Breast epithelium (tissue), 4 donors: Measurements from ENCODE around the gene TM2D3. TPM values are rescaled to one million over a fixed set of nuclear protein-coding genes. Genes with fewer than 3 reads are reported as not detected.

Experiments used
- DNase-seq, 2 donors: peaks; one replicate each; pipeline ENCODE4 v3.0.0-alpha.2; 2019; ENCODE audit warnings: low spot score in 2 of 2
- H3K27ac ChIP-seq, 2 donors: fragments of 200-600 bp; sonication (generic) in 1 of 2; one replicate each; pipeline ENCODE4 v1.5.1; 2016 to 2019; ENCODE audit warnings: mild to moderate bottlenecking in 1 of 2
- H3K27me3 ChIP-seq, 2 donors: fragments of 200-600 bp; sonication (generic) in 1 of 2; one replicate each; pipeline versions ENCODE4 v1.5.1 to v1.6.0; 2017 to 2019; ENCODE audit warnings: control low read depth in 1 of 2, mild to moderate bottlenecking in 1 of 2
- H3K36me3 ChIP-seq: fragments of 200-600 bp; one replicate; pipeline ENCODE4 v1.5.1; 2019
- H3K4me1 ChIP-seq, 2 donors: fragments of 200-600 bp; sonication (generic); one replicate each; pipeline ENCODE4 v1.5.1; 2016 to 2019; ENCODE audit warnings: control low read depth in 1 of 2
- H3K4me3 ChIP-seq, 3 donors: fragments of 200-600 bp; sonication (generic); 1 replicate in 2 of 3; 2 replicates in 1 of 3; pipeline ENCODE4 v1.5.1; 2016 to 2019; ENCODE audit warnings: mild to moderate bottlenecking in 3 of 3, moderate library complexity in 2 of 3
- H3K9me3 ChIP-seq, 2 donors: fragments of 200-600 bp; sonication (generic) in 1 of 2; one replicate each; pipeline ENCODE4 v1.5.1; 2016 to 2019; ENCODE audit warnings: control low read depth in 1 of 2
- CTCF ChIP-seq, 3 donors: fragments of 450-650 bp; IDR thresholded peaks; one replicate each; pipeline ENCODE4 v1.5.1; 2016 to 2017; ENCODE audit warnings: antibody characterized with exemption in 3 of 3, mild to moderate bottlenecking in 3 of 3, moderate library complexity in 3 of 3
- POLR2A ChIP-seq: fragments of 450-650 bp; IDR thresholded peaks from one replicate; pipeline ENCODE4 v1.6.1; 2016; ENCODE audit warnings: antibody characterized with exemption, mild to moderate bottlenecking, moderate library complexity
- POLR2AphosphoS5 ChIP-seq, 3 donors: sonication (generic); formaldehyde crosslinking; IDR thresholded peaks; one replicate each; pipeline ENCODE4 v1.6.1; 2017; ENCODE audit warnings: antibody characterized with exemption in 3 of 3
- intact Hi-C: fragments of 100-400 bp; cut with DNase I; formaldehyde crosslinking; loops from one replicate; pipeline ENCODE4 v1.15.1; 2023; ENCODE audit warnings: low total_unique reads
- total RNA-seq, 3 donors: library from RNA; depleted of rRNA; stranded (reverse); fragments of >200 nt; gene quantifications; one replicate each; pipeline ENCODE4 v1.1.0, GENCODE V29; 2016

The TM2D3 gene
- total RNA-seq, 3 donors from 2014 or later = 40.3 to 49.8 (median 46.2) TPM

GRCh38 chr15:101646672-101647071 lies 5.5 kb downstream of the TM2D3 start:
- peaks cover 8% of the 10 kb centered on the region for H3K36me3 ChIP-seq
- TF ChIP-seq POLR2AphosphoS5 (IDR thresholded peaks at IDR 0.05) (no peak), POLR2A (no peak), CTCF (IDR thresholded peaks at IDR 0.05) (no peak)
- DNase-seq = no peak
- no peak overlapping the region for H3K4me3 ChIP-seq
- no peaks in the 10 kb centered on the region for H3K27me3 ChIP-seq
- H3K27ac ChIP-seq = no peak overlapping the region
- H3K4me1 ChIP-seq = peaks cover 0 to 15% of the 10 kb centered on the region in 2 donors
- no peaks in the 10 kb centered on the region for H3K9me3 ChIP-seq
- intact Hi-C loops = loop anchor here (10.0 kb wide), 1 partner anchor 342 kb away; no protein-coding TSS in a partner anchor

- no peaks in the 10 kb centered on the region for H3K27me3 ChIP-seq
- TF ChIP-seq POLR2AphosphoS5 (IDR thresholded peaks at IDR 0.05) = no peak
- TF ChIP-seq POLR2A = no peak
- no peak for TF ChIP-seq CTCF (IDR thresholded peaks at IDR 0.05)
- intact Hi-C loops = loop anchor here (10.0 kb wide), 1 partner anchor 338 kb away; no protein-coding TSS in a partner anchor
- peak overlapping the region; percentile 22 to 84 for H3K27ac ChIP-seq
- no peak for DNase-seq
- peaks cover 8% of the 10 kb centered on the region for H3K36me3 ChIP-seq
- H3K9me3 ChIP-seq = no peaks in the 10 kb centered on the region
- no peak overlapping the region for H3K4me3 ChIP-seq
- no peaks in the 10 kb centered on the region for H3K4me1 ChIP-seq
Measured at GRCh38 chr15:101642361-101642760, 9.8 kb downstream of the TM2D3 start.

GRCh38 chr15:101641894-101642293 lies 10.3 kb downstream of the TM2D3 start:
- no peak for DNase-seq
- Histone ChIP-seq H3K27me3 (no peaks in the 10 kb centered on the region), H3K4me3 (no peak overlapping the region), H3K36me3 (peaks cover 8% of the 10 kb centered on the region), H3K27ac (peak overlapping the region; percentile 22 to 34), H3K9me3 (no peaks in the 10 kb centered on the region), H3K4me1 (no peaks in the 10 kb centered on the region)
- intact Hi-C loops = loop anchor here (10.0 kb wide), 1 partner anchor 337 kb away; no protein-coding TSS in a partner anchor
- no peak for TF ChIP-seq CTCF (IDR thresholded peaks at IDR 0.05)
- TF ChIP-seq POLR2AphosphoS5 (IDR thresholded peaks at IDR 0.05) = no peak
- TF ChIP-seq POLR2A = no peak

GRCh38 chr15:101641129-101641764 lies 10.9 kb downstream of the TM2D3 start:
- H3K27me3 ChIP-seq = no peaks in the 10 kb centered on the region
- peaks cover 6% of the 10 kb centered on the region for H3K36me3 ChIP-seq
- no peak for TF ChIP-seq POLR2A
- peak; percentile 83 to 89 (median 88) for TF ChIP-seq CTCF (IDR thresholded peaks at IDR 0.05)
- no peak overlapping the region for H3K4me3 ChIP-seq
- peak overlapping the region; percentile 29 to 34 for H3K27ac ChIP-seq
- peak; percentile 53 to 71 for DNase-seq
- H3K4me1 ChIP-seq = no peaks in the 10 kb centered on the region
- no peaks in the 10 kb centered on the region for H3K9me3 ChIP-seq
- intact Hi-C loops = loop anchor here (10.0 kb wide), 1 partner anchor 336 kb away; no protein-coding TSS in a partner anchor

- Histone ChIP-seq H3K27me3 (no peaks in the 10 kb centered on the region), H3K4me3 (no peak overlapping the region), H3K9me3 (no peaks in the 10 kb centered on the region), H3K36me3 (no peaks in the 10 kb centered on the region), H3K27ac (no peak overlapping the region), H3K4me1 (no peaks in the 10 kb centered on the region)
- TF ChIP-seq CTCF (IDR thresholded peaks at IDR 0.05) (no peak), POLR2A (no peak), POLR2AphosphoS5 (IDR thresholded peaks at IDR 0.05) (no peak)
- intact Hi-C loops = loop anchor here (10.0 kb wide), 1 partner anchor 335 kb away; no protein-coding TSS in a partner anchor
- no peak for DNase-seq
Measured at GRCh38 chr15:101639667-101640066, 12.5 kb downstream of the TM2D3 start.
